Hematopoietic multipotent progenitor cell treated with erythropoietin and hydrocortisone succinate and interleukin-3 and kit ligand, for 6 days (in vitro differentiated cells): ENCODE data around the gene ZC3H8.
"Not testable (repeated sequence)": the region's sequence is repeated elsewhere in the genome, so short reads cannot be mapped to it uniquely, and the experiment has no call there.

Source experiments
- DNase-seq: peaks from one replicate; pipeline ENCODE4 v3.0.0-alpha.2; 2015

Gene ZC3H8

GRCh38 chr2:112254466-112255240, at the start of gene ZC3H8:
Gene ZC3H8 (minus strand): TSS chr2:112255042. CDS start chr2:112254981, 61 bp downstream.
- DNase-seq: peak; percentile 96

GRCh38 chr2:112304298-112304941, 49.6 kb upstream of the ZC3H8 start:
- peak; percentile 19 for DNase-seq

GRCh38 chr2:112301973-112302372, 47.1 kb upstream of the ZC3H8 start:
- DNase-seq: no peak

- peak; percentile 61 for DNase-seq
Measured at GRCh38 chr2:112301171-112301584, 46.3 kb upstream of the ZC3H8 start.

- no peak for DNase-seq
Measured at GRCh38 chr2:112296407-112296806, 41.6 kb upstream of the ZC3H8 start.

- no peak for DNase-seq
Measured at GRCh38 chr2:112295407-112296078, 40.7 kb upstream of the ZC3H8 start.

GRCh38 chr2:112293636-112294401, 39.0 kb upstream of the ZC3H8 start:
- no peak for DNase-seq

GRCh38 chr2:112290648-112291047, 35.8 kb upstream of the ZC3H8 start:
- no peak for DNase-seq

- no peak for DNase-seq
Measured at GRCh38 chr2:112290088-112290487, 35.2 kb upstream of the ZC3H8 start.

- not testable (repeated sequence) for DNase-seq
Measured at GRCh38 chr2:112283535-112283934, 28.7 kb upstream of the ZC3H8 start.

- DNase-seq: not testable (repeated sequence)
Measured at GRCh38 chr2:112282066-112282465, 27.2 kb upstream of the ZC3H8 start.

- no peak for DNase-seq
Measured at GRCh38 chr2:112277596-112278220, 22.9 kb upstream of the ZC3H8 start.

GRCh38 chr2:112276954-112277353, 22.1 kb upstream of the ZC3H8 start:
- no peak for DNase-seq

- peak; percentile 90 for DNase-seq
Measured at GRCh38 chr2:112275887-112276773, 21.3 kb upstream of the ZC3H8 start.

GRCh38 chr2:112275311-112275886, 20.6 kb upstream of the ZC3H8 start, which contains the start of gene ZC3H6:
Gene ZC3H6 (plus strand): TSS chr2:112275597. CDS start chr2:112275995, 398 bp downstream.
- peak; percentile 97 for DNase-seq

- DNase-seq: peak; percentile 27
Measured at GRCh38 chr2:112273349-112273748, 18.5 kb upstream of the ZC3H8 start.

- DNase-seq: peak; percentile 60
Measured at GRCh38 chr2:112272669-112273068, 17.8 kb upstream of the ZC3H8 start.

- no peak for DNase-seq
Measured at GRCh38 chr2:112268547-112268946, 13.7 kb upstream of the ZC3H8 start.

- no peak for DNase-seq
Measured at GRCh38 chr2:112262876-112263275, 8.0 kb upstream of the ZC3H8 start.

GRCh38 chr2:112260295-112260625, 5.4 kb upstream of the ZC3H8 start:
- no peak for DNase-seq
